Measurements from ENCODE around the gene ANKRD55.

DNA sequence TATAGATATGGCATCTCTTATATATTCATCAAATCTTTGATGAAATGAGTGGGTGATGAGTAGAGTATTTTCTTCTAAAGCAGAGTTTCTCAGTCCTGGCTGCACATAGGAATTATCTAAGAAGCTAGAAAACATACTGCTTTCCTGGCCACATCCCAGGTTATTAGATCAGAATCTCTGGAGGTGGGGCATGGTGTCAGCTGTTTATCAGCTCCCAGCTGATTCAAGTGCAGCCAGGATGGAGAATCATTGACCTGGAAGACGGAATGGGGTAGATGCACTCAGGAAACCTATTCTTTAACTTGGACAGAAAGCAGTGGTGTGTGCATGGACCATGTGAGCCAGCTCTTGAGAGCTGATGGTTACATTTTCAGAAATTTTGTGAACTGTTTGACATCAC lies 130.2 kb downstream of the ANKRD55 start:
- TF ChIP-seq, protein P1, sequence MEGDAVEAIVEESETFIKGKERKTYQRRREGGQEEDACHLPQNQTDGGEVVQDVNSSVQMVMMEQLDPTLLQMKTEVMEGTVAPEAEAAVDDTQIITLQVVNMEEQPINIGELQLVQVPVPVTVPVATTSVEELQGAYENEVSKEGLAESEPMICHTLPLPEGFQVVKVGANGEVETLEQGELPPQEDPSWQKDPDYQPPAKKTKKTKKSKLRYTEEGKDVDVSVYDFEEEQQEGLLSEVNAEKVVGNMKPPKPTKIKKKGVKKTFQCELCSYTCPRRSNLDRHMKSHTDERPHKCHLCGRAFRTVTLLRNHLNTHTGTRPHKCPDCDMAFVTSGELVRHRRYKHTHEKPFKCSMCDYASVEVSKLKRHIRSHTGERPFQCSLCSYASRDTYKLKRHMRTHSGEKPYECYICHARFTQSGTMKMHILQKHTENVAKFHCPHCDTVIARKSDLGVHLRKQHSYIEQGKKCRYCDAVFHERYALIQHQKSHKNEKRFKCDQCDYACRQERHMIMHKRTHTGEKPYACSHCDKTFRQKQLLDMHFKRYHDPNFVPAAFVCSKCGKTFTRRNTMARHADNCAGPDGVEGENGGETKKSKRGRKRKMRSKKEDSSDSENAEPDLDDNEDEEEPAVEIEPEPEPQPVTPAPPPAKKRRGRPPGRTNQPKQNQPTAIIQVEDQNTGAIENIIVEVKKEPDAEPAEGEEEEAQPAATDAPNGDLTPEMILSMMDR (tag by site-specific recombination; IDR thresholded peaks at IDR 0.05) = no peak
- TF ChIP-seq, protein P2, sequence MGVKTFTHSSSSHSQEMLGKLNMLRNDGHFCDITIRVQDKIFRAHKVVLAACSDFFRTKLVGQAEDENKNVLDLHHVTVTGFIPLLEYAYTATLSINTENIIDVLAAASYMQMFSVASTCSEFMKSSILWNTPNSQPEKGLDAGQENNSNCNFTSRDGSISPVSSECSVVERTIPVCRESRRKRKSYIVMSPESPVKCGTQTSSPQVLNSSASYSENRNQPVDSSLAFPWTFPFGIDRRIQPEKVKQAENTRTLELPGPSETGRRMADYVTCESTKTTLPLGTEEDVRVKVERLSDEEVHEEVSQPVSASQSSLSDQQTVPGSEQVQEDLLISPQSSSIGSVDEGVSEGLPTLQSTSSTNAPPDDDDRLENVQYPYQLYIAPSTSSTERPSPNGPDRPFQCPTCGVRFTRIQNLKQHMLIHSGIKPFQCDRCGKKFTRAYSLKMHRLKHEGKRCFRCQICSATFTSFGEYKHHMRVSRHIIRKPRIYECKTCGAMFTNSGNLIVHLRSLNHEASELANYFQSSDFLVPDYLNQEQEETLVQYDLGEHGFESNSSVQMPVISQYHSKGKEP (tag by site-specific recombination; IDR thresholded peaks at IDR 0.05) = no peak
- TF ChIP-seq, protein P3, sequence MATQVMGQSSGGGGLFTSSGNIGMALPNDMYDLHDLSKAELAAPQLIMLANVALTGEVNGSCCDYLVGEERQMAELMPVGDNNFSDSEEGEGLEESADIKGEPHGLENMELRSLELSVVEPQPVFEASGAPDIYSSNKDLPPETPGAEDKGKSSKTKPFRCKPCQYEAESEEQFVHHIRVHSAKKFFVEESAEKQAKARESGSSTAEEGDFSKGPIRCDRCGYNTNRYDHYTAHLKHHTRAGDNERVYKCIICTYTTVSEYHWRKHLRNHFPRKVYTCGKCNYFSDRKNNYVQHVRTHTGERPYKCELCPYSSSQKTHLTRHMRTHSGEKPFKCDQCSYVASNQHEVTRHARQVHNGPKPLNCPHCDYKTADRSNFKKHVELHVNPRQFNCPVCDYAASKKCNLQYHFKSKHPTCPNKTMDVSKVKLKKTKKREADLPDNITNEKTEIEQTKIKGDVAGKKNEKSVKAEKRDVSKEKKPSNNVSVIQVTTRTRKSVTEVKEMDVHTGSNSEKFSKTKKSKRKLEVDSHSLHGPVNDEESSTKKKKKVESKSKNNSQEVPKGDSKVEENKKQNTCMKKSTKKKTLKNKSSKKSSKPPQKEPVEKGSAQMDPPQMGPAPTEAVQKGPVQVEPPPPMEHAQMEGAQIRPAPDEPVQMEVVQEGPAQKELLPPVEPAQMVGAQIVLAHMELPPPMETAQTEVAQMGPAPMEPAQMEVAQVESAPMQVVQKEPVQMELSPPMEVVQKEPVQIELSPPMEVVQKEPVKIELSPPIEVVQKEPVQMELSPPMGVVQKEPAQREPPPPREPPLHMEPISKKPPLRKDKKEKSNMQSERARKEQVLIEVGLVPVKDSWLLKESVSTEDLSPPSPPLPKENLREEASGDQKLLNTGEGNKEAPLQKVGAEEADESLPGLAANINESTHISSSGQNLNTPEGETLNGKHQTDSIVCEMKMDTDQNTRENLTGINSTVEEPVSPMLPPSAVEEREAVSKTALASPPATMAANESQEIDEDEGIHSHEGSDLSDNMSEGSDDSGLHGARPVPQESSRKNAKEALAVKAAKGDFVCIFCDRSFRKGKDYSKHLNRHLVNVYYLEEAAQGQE (tag by site-specific recombination; IDR thresholded peaks at IDR 0.05) = no peak
- TF ChIP-seq, protein P4, sequence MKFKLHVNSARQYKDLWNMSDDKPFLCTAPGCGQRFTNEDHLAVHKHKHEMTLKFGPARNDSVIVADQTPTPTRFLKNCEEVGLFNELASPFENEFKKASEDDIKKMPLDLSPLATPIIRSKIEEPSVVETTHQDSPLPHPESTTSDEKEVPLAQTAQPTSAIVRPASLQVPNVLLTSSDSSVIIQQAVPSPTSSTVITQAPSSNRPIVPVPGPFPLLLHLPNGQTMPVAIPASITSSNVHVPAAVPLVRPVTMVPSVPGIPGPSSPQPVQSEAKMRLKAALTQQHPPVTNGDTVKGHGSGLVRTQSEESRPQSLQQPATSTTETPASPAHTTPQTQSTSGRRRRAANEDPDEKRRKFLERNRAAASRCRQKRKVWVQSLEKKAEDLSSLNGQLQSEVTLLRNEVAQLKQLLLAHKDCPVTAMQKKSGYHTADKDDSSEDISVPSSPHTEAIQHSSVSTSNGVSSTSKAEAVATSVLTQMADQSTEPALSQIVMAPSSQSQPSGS (tag by site-specific recombination; IDR thresholded peaks at IDR 0.05; ENCODE audit: low read depth) = no peak
- TF ChIP-seq ZNF549 (tag by site-specific recombination; IDR thresholded peaks at IDR 0.05) (no peak), ZNF707 (tag by site-specific recombination; IDR thresholded peaks at IDR 0.05) (no peak)

Data from HEK293 (cell line).